ENCODE data around the gene CACNA2D4.

CACNA2D4 gene

DNA sequence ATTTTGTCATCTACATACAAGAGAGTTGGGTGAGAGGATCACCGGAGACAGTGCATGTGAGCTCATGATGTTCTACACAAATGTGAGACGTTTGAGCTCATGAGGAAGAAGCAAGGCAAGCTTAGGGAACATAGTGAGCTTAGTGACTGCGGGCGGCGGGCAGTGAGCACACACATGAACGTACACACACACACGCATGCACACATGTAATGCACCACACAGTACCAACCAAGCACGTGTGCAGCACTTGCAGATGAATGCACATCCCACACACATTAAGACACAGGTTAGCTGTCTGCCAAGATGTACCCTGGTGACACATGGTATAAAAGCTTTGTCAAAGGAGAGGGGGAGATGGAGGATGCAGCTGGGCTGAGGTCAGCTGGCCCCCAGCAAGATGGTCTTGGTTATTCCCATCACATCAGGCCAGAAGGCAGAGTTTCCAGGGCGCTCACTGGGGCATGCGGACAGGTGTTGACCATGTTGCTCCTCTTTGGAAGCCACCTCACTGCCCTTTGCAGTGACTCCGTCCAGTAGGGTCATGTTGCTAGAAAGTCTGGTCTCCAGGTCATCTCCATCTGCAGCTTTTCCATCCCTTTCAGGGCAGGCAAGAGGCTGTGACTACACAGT lies 8.7 kb upstream of the CACNA2D4 start:
- Histone ChIP-seq H3K27me3 (ENCODE audit: control insufficient read depth, insufficient read depth, low read length, poor library complexity, severe bottlenecking) (no peaks in the 10 kb centered on the region), H3K4me1 (ENCODE audit: control insufficient read depth, insufficient read depth, low read length) (no peaks in the 10 kb centered on the region), H3K4me3 (ENCODE audit: insufficient read depth, low read depth, low read length) (no peak overlapping the region), H3K36me3 (ENCODE audit: control insufficient read depth, insufficient read depth, low read length) (no peaks in the 10 kb centered on the region), H3K9me3 (ENCODE audit: control insufficient read depth, low read length) (no peaks in the 10 kb centered on the region), H3K27ac (ENCODE audit: insufficient read depth, low read depth, low read length, poor library complexity, severe bottlenecking) (no peak overlapping the region)
- WGBS, 2 experiments: 94 to 96% methylated on average over 11 of the region's 11 CpGs

- no peak overlapping the region for H3K27ac ChIP-seq (ENCODE audit: insufficient read depth, low read depth, low read length, poor library complexity, severe bottlenecking)
- H3K36me3 ChIP-seq (ENCODE audit: control insufficient read depth, insufficient read depth, low read length): no peaks in the 10 kb centered on the region
- H3K27me3 ChIP-seq (ENCODE audit: control insufficient read depth, insufficient read depth, low read length, poor library complexity, severe bottlenecking): no peaks in the 10 kb centered on the region
- WGBS, 2 experiments: 92 to 93% methylated on average over 7 of the region's 7 CpGs
- H3K9me3 ChIP-seq (ENCODE audit: control insufficient read depth, low read length): no peaks in the 10 kb centered on the region
- no peak overlapping the region for H3K4me3 ChIP-seq (ENCODE audit: insufficient read depth, low read depth, low read length)
- no peaks in the 10 kb centered on the region for H3K4me1 ChIP-seq (ENCODE audit: control insufficient read depth, insufficient read depth, low read length)
Measured at GRCh38 chr12:1926251-1926657, 7.8 kb upstream of the CACNA2D4 start.

GRCh38 chr12:1925684-1926006 lies 7.2 kb upstream of the CACNA2D4 start:
- Histone ChIP-seq H3K4me3 (ENCODE audit: insufficient read depth, low read depth, low read length) (no peak overlapping the region), H3K27ac (ENCODE audit: insufficient read depth, low read depth, low read length, poor library complexity, severe bottlenecking) (no peak overlapping the region), H3K27me3 (ENCODE audit: control insufficient read depth, insufficient read depth, low read length, poor library complexity, severe bottlenecking) (no peaks in the 10 kb centered on the region), H3K4me1 (ENCODE audit: control insufficient read depth, insufficient read depth, low read length) (no peaks in the 10 kb centered on the region), H3K9me3 (ENCODE audit: control insufficient read depth, low read length) (no peaks in the 10 kb centered on the region), H3K36me3 (ENCODE audit: control insufficient read depth, insufficient read depth, low read length) (no peaks in the 10 kb centered on the region)
- 90 to 95% methylated on average over 3 of the region's 3 CpGs for whole genome bisulfite sequencing, 2 experiments

DNA sequence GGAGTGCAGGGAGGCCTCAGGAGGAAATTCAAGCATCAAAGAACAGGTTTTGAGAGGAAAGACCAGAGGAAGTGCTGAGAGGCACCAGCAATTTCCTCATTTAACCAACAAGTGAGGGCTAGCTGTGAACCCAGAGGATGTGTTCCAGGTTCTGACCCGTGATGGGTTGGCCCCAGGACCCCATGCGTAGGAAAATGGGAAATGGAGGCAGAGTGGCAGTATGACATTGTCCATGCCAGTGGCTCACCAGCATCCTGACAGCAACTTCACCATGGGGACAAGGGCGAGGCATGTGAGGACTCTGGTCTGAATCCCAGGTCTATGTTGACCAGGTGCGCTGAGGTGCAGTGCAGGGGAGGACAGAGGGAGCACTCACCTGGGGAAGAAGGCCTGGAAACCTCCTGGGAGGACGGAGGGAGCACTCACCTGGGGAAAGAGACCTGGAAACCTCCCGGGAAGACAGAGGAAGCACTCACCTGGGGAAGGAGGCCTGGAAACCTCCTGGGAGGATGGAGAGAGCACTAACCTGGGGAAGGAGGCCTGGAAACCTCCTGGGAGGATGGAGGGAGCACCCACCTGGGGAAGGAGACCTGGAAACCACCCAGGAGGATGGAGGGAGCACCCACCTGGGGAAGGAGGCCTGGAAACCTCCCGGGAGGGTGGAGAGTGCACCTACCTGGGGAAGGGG lies 6.7 kb upstream of the CACNA2D4 start:
- Histone ChIP-seq H3K27me3 (ENCODE audit: control insufficient read depth, insufficient read depth, low read length, poor library complexity, severe bottlenecking) (no peaks in the 10 kb centered on the region), H3K4me1 (ENCODE audit: control insufficient read depth, insufficient read depth, low read length) (no peaks in the 10 kb centered on the region), H3K9me3 (ENCODE audit: control insufficient read depth, low read length) (no peaks in the 10 kb centered on the region), H3K27ac (ENCODE audit: insufficient read depth, low read depth, low read length, poor library complexity, severe bottlenecking) (no peak overlapping the region), H3K36me3 (ENCODE audit: control insufficient read depth, insufficient read depth, low read length) (no peaks in the 10 kb centered on the region), H3K4me3 (ENCODE audit: insufficient read depth, low read depth, low read length) (no peak overlapping the region)
- 88 to 91% methylated on average over 7 of the region's 7 CpGs for WGBS, 2 experiments

GRCh38 chr12:1922985-1923384 lies 4.5 kb upstream of the CACNA2D4 start:
- peaks cover 17% of the 10 kb centered on the region for H3K4me1 ChIP-seq (ENCODE audit: control insufficient read depth, insufficient read depth, low read length)

GRCh38 chr12:1922075-1922709 lies 3.7 kb upstream of the CACNA2D4 start:
- Histone ChIP-seq H3K27me3 (ENCODE audit: control insufficient read depth, insufficient read depth, low read length, poor library complexity, severe bottlenecking) (no peaks in the 10 kb centered on the region), H3K4me1 (ENCODE audit: control insufficient read depth, insufficient read depth, low read length) (peaks cover 24% of the 10 kb centered on the region), H3K27ac (ENCODE audit: insufficient read depth, low read depth, low read length, poor library complexity, severe bottlenecking) (no peak overlapping the region), H3K4me3 (ENCODE audit: insufficient read depth, low read depth, low read length) (no peak overlapping the region), H3K9me3 (ENCODE audit: control insufficient read depth, low read length) (no peaks in the 10 kb centered on the region), H3K36me3 (ENCODE audit: control insufficient read depth, insufficient read depth, low read length) (no peaks in the 10 kb centered on the region)
- 90 to 93% methylated on average over 40 of the region's 40 CpGs for WGBS, 2 experiments

More at GRCh38 chr12:1922985-1923384, 4.5 kb upstream of the CACNA2D4 start:
- no peaks in the 10 kb centered on the region for H3K36me3 ChIP-seq (ENCODE audit: control insufficient read depth, insufficient read depth, low read length)
- H3K27me3 ChIP-seq (ENCODE audit: control insufficient read depth, insufficient read depth, low read length, poor library complexity, severe bottlenecking): no peaks in the 10 kb centered on the region
- 92 to 96% methylated on average over 12 of the region's 12 CpGs for WGBS, 2 experiments
- H3K4me3 ChIP-seq (ENCODE audit: insufficient read depth, low read depth, low read length): no peak overlapping the region
- H3K9me3 ChIP-seq (ENCODE audit: control insufficient read depth, low read length): no peaks in the 10 kb centered on the region
- no peak overlapping the region for H3K27ac ChIP-seq (ENCODE audit: insufficient read depth, low read depth, low read length, poor library complexity, severe bottlenecking)

DNA sequence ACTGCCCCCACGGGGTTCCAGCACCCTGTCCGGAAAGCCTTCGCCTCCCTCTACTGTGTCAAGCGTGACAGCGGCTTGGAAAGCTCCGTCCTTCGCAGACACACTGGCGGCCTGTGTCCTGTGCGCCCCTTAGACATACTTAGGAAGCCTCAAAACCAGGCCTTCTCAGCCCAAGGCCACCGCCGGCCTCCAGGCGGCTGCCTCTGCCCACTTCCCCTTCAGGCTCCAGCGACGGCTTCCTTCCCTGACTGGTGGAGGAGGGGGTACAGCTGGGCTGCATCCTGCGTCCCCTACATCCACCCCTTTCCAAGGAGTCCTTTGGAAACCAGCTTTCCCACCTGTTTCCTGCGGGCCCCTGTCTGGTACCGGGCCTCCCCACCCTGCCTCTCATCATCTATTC lies 2.5 kb upstream of the CACNA2D4 start:
- Histone ChIP-seq H3K27me3 (ENCODE audit: control insufficient read depth, insufficient read depth, low read length, poor library complexity, severe bottlenecking) (no peaks in the 10 kb centered on the region), H3K4me3 (ENCODE audit: insufficient read depth, low read depth, low read length) (no peak overlapping the region), H3K27ac (ENCODE audit: insufficient read depth, low read depth, low read length, poor library complexity, severe bottlenecking) (no peak overlapping the region), H3K9me3 (ENCODE audit: control insufficient read depth, low read length) (no peaks in the 10 kb centered on the region), H3K4me1 (ENCODE audit: control insufficient read depth, insufficient read depth, low read length) (peaks cover 24% of the 10 kb centered on the region), H3K36me3 (ENCODE audit: control insufficient read depth, insufficient read depth, low read length) (no peaks in the 10 kb centered on the region)
- WGBS, 2 experiments: 90 to 91% methylated on average over 17 of the region's 17 CpGs

DNA sequence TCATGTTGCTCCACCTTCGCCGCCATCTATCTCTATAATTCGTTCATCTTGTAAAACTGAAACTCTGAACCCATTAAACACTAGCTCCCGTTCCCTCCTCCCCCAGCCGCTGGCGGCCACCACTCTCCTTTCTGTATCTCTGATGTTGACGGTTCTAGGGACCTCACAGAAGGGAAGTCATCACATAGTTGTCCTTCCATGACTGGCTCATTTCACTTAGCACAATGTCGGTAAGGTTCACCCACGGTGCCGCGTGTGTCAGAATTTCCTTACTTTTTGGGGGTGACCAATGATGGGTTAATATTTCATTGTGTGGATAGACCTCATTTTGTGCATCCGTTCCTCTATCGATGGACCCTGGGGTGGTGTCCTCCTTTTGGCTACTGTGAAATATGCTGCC lies 2.0 kb upstream of the CACNA2D4 start:
- Histone ChIP-seq H3K36me3 (ENCODE audit: control insufficient read depth, insufficient read depth, low read length) (no peaks in the 10 kb centered on the region), H3K4me3 (ENCODE audit: insufficient read depth, low read depth, low read length) (no peak overlapping the region), H3K4me1 (ENCODE audit: control insufficient read depth, insufficient read depth, low read length) (peaks cover 24% of the 10 kb centered on the region), H3K27me3 (ENCODE audit: control insufficient read depth, insufficient read depth, low read length, poor library complexity, severe bottlenecking) (no peaks in the 10 kb centered on the region), H3K27ac (ENCODE audit: insufficient read depth, low read depth, low read length, poor library complexity, severe bottlenecking) (no peak overlapping the region), H3K9me3 (ENCODE audit: control insufficient read depth, low read length) (no peaks in the 10 kb centered on the region)
- 95% methylated on average over 13 of the region's 13 CpGs for WGBS, 2 experiments

GRCh38 chr12:1919763-1920162 lies 1.3 kb upstream of the CACNA2D4 start:
- Histone ChIP-seq H3K9me3 (ENCODE audit: control insufficient read depth, low read length) (no peaks in the 10 kb centered on the region), H3K36me3 (ENCODE audit: control insufficient read depth, insufficient read depth, low read length) (no peaks in the 10 kb centered on the region), H3K4me1 (ENCODE audit: control insufficient read depth, insufficient read depth, low read length) (peaks cover 24% of the 10 kb centered on the region), H3K27ac (ENCODE audit: insufficient read depth, low read depth, low read length, poor library complexity, severe bottlenecking) (no peak overlapping the region), H3K4me3 (ENCODE audit: insufficient read depth, low read depth, low read length) (no peak overlapping the region), H3K27me3 (ENCODE audit: control insufficient read depth, insufficient read depth, low read length, poor library complexity, severe bottlenecking) (no peaks in the 10 kb centered on the region)
- WGBS, 2 experiments: 95 to 99% methylated on average over 3 of the region's 3 CpGs

DNA sequence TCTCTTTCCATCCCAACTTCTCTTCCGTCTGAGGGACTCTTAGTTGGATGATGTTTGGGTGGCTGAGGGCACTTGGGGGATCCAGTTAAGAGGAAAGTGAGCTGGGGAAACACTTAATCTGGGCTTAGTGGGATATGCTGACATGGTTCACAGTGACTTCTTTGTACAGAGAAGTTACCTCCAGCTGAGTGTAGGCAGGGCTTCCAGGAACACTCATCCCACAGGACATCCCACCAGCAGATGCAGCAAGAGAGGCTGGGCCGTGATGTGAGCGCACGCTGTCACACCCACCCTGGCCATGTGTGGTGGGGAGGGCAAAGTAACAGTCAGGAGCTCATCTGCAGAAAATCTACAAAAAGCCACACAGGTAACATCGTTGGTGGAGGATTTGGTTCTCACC lies 832 bp upstream of the CACNA2D4 start:
- Histone ChIP-seq H3K27me3 (ENCODE audit: control insufficient read depth, insufficient read depth, low read length, poor library complexity, severe bottlenecking) (no peaks in the 10 kb centered on the region), H3K4me1 (ENCODE audit: control insufficient read depth, insufficient read depth, low read length) (peaks cover 24% of the 10 kb centered on the region), H3K27ac (ENCODE audit: insufficient read depth, low read depth, low read length, poor library complexity, severe bottlenecking) (no peak overlapping the region), H3K9me3 (ENCODE audit: control insufficient read depth, low read length) (no peaks in the 10 kb centered on the region), H3K4me3 (ENCODE audit: insufficient read depth, low read depth, low read length) (no peak overlapping the region), H3K36me3 (ENCODE audit: control insufficient read depth, insufficient read depth, low read length) (no peaks in the 10 kb centered on the region)
- 78 to 81% methylated on average over 5 of the region's 5 CpGs for WGBS, 2 experiments
